IPS-15b (cell line): ENCODE data around the gene TBC1D22A.

Experiments used
- H3K27me3 ChIP-seq: one replicate; pipeline ENCODE4 v1.6.1; 2013; ENCODE audit warnings: low read length; ENCODE audit not compliant: control insufficient read depth, insufficient read depth
- H3K36me3 ChIP-seq: one replicate; pipeline ENCODE4 v1.6.1; 2013; ENCODE audit warnings: low read length; ENCODE audit not compliant: control insufficient read depth, insufficient read depth
- H3K4me1 ChIP-seq: one replicate; pipeline ENCODE4 v1.6.1; 2013; ENCODE audit warnings: mild to moderate bottlenecking, low read length; ENCODE audit not compliant: control insufficient read depth, insufficient read depth
- H3K4me3 ChIP-seq: one replicate; pipeline ENCODE4 v1.5.1; 2013; ENCODE audit warnings: low read depth, low read length
- H3K9ac ChIP-seq: one replicate; pipeline ENCODE4 v1.6.1; 2013; ENCODE audit warnings: low read depth, mild to moderate bottlenecking, low read length
- H3K9me3 ChIP-seq: one replicate; pipeline ENCODE4 v1.6.1; 2013; ENCODE audit warnings: mild to moderate bottlenecking, low read length; ENCODE audit not compliant: control insufficient read depth, insufficient read depth

Gene TBC1D22A

GRCh38 chr22:46864314-46865051 lies 102.0 kb downstream of the TBC1D22A start:
- no peak overlapping the region for H3K4me3 ChIP-seq
- H3K9ac ChIP-seq, result no peak overlapping the region
- no peaks in the 10 kb centered on the region for H3K36me3 ChIP-seq
- peaks cover 4% of the 10 kb centered on the region for H3K4me1 ChIP-seq
- no peaks in the 10 kb centered on the region for H3K9me3 ChIP-seq
- no peaks in the 10 kb centered on the region for H3K27me3 ChIP-seq

DNA sequence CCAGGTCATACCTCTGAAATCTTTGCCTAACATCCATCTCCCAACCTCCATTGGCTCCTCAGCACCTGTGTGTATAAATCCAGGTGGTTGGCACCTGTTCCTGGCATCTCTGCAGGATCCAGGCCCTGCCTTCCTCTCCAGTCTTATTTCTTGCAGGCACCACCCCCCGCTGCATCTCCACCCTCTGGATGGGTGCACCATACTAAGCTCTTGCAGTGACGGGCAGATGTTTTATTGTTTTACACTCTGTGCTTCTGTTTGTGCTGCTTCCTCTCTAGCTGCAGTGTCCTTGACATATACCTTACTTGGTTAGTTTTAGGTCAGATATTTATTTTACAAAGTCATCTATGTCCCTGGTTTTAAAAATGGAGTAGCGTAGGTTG lies 102.6 kb downstream of the TBC1D22A start:
- Histone ChIP-seq H3K9me3 (no peaks in the 10 kb centered on the region), H3K27me3 (no peaks in the 10 kb centered on the region), H3K4me3 (no peak overlapping the region), H3K4me1 (peaks cover 4% of the 10 kb centered on the region), H3K9ac (no peak overlapping the region), H3K36me3 (no peaks in the 10 kb centered on the region)

GRCh38 chr22:46865642-46866041 lies 103.2 kb downstream of the TBC1D22A start:
- H3K9ac ChIP-seq, result no peak overlapping the region
- no peaks in the 10 kb centered on the region for H3K27me3 ChIP-seq
- peaks cover 4% of the 10 kb centered on the region for H3K4me1 ChIP-seq
- no peaks in the 10 kb centered on the region for H3K9me3 ChIP-seq
- no peak overlapping the region for H3K4me3 ChIP-seq
- H3K36me3 ChIP-seq, result no peaks in the 10 kb centered on the region

DNA sequence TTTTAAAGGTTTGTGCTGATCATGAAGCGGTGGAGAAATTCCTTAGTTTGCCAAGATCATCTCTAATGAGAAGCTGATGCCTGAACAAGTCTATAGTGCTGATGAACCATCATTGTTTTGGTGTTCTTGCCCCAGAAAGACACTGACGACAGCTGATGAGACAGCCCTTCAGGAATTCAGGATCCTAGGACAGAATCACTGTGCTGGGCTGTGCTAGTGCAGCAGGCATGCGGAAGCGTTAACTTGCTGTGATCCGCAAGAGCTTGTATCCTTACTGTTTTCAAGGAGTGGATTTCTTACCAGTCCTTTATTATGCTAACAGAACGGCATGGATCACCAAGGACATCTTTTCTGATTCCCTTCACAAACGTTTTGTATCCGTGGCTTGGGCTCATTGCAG lies 104.1 kb downstream of the TBC1D22A start:
- Histone ChIP-seq H3K4me1 (peaks cover 4% of the 10 kb centered on the region), H3K4me3 (no peak overlapping the region), H3K27me3 (no peaks in the 10 kb centered on the region), H3K9ac (no peak overlapping the region), H3K9me3 (no peaks in the 10 kb centered on the region), H3K36me3 (no peaks in the 10 kb centered on the region)

- H3K9me3 ChIP-seq, result no peaks in the 10 kb centered on the region
- H3K4me3 ChIP-seq, result no peak overlapping the region
- H3K9ac ChIP-seq, result no peak overlapping the region
- no peaks in the 10 kb centered on the region for H3K27me3 ChIP-seq
- H3K36me3 ChIP-seq, result no peaks in the 10 kb centered on the region
- H3K4me1 ChIP-seq, result peaks cover 4% of the 10 kb centered on the region
These were observed 104.7 kb downstream of the TBC1D22A start for GRCh38 chr22:46867106-46867505.

- H3K9ac ChIP-seq, result no peak overlapping the region
- no peaks in the 10 kb centered on the region for H3K36me3 ChIP-seq
- H3K4me1 ChIP-seq, result peaks cover 3% of the 10 kb centered on the region
These were observed 106.9 kb downstream of the TBC1D22A start for GRCh38 chr22:46869329-46869728.

DNA sequence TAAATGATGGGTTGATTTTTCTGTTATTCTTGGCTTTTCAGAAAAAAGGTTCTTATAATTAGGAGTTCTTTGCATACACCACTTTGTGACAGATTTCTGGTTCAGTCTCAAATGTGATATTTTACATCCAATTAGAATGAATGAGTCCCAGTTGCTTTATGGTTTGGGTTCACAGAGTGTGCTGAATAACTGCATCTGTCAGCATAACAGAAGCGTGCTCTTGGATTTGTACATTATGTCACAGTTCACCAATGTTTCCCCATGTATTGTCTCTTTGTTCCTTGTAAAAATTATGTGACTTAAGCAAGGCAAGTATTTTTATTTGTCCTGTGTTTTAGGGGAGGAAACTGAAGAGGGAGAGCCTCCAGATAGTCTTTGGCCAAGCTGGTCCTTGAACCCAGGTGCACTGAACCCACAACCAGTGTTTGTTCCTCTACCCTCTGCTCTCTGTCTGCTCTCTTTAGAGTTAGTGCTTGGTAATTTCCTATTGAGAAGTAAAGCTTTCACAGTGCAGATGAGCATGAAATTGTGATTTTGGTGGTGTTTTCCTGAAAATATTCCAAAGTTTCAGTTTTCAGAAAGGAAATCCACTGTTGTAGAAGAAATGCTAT lies 107.5 kb downstream of the TBC1D22A start:
- Histone ChIP-seq H3K4me1 (peaks cover 3% of the 10 kb centered on the region), H3K36me3 (no peaks in the 10 kb centered on the region), H3K27me3 (no peaks in the 10 kb centered on the region), H3K9ac (no peak overlapping the region), H3K9me3 (no peaks in the 10 kb centered on the region), H3K4me3 (no peak overlapping the region)

More at GRCh38 chr22:46869329-46869728, 106.9 kb downstream of the TBC1D22A start:
- Histone ChIP-seq H3K9me3 (no peaks in the 10 kb centered on the region), H3K4me3 (no peak overlapping the region), H3K27me3 (no peaks in the 10 kb centered on the region)

GRCh38 chr22:46871826-46872225 lies 109.4 kb downstream of the TBC1D22A start:
- no peaks in the 10 kb centered on the region for H3K27me3 ChIP-seq
- no peaks in the 10 kb centered on the region for H3K36me3 ChIP-seq
- no peak overlapping the region for H3K9ac ChIP-seq
- no peaks in the 10 kb centered on the region for H3K9me3 ChIP-seq
- no peak overlapping the region for H3K4me3 ChIP-seq
- H3K4me1 ChIP-seq, result peaks cover 3% of the 10 kb centered on the region

- Histone ChIP-seq H3K36me3 (no peaks in the 10 kb centered on the region), H3K27me3 (no peaks in the 10 kb centered on the region), H3K4me1 (peaks cover 3% of the 10 kb centered on the region), H3K9ac (no peak overlapping the region), H3K9me3 (no peaks in the 10 kb centered on the region), H3K4me3 (no peak overlapping the region)
These were observed 112.6 kb downstream of the TBC1D22A start for GRCh38 chr22:46875089-46875488.

DNA sequence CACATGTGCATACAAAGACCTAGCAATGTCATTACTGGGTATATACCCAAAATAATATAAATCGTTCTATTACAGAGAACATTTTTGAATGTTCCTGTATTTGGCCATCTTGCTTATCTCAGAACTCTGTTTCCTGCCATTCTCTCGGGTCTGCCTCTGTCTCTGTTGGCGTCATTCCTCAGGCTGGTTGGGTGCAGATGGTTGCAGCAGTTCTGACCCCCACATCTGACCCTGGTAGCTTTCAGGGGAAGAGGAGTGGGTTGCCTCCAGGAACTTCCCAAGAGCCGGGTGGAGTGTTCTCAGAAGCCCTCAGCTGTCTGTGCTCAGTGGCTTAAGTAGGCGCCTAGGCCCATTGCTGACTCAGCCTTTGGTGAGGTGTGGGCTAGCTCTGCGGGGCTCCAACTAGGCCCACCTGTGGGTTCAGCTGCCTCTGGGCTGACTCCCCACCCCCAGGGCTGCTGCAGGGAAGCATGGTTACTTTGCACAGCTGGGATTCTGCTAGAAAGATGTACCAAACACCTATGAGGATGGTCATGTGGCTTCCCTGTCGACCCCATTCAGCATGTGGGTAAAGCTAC lies 114.0 kb downstream of the TBC1D22A start:
- Histone ChIP-seq H3K36me3 (no peaks in the 10 kb centered on the region), H3K4me3 (no peak overlapping the region), H3K9me3 (no peaks in the 10 kb centered on the region)

GRCh38 chr22:46878191-46878948 lies 115.9 kb downstream of the TBC1D22A start:
- no peaks in the 10 kb centered on the region for H3K27me3 ChIP-seq
- no peaks in the 10 kb centered on the region for H3K9me3 ChIP-seq
- H3K9ac ChIP-seq, result no peak overlapping the region
- no peaks in the 10 kb centered on the region for H3K36me3 ChIP-seq
- no peak overlapping the region for H3K4me3 ChIP-seq
- H3K4me1 ChIP-seq, result no peaks in the 10 kb centered on the region

More for the DNA sequence above, 114.0 kb downstream of the TBC1D22A start:
- Histone ChIP-seq H3K27me3 (no peaks in the 10 kb centered on the region), H3K9ac (no peak overlapping the region), H3K4me1 (peaks cover 3% of the 10 kb centered on the region)
